H1 (cell line): ENCODE results near the gene GTF2A1. TPM values are rescaled to one million over a fixed set of nuclear protein-coding genes. Genes with fewer than 3 reads are reported as not detected.

ENCODE experiments used
- CTCF ChIA-PET: fragments of 300-600 bp; sonication (Branson Sonifier 250); formaldehyde crosslinking; loops from one replicate; lab custom pipeline; 2021; ENCODE audit not compliant: partially characterized antibody; lab: Charles Lee
- POLR2A ChIA-PET: fragments of 300-600 bp; sonication (Branson Sonifier 250); formaldehyde crosslinking; loops from one replicate; lab custom pipeline; 2021; ENCODE audit warnings: inconsistent platforms; ENCODE audit not compliant: partially characterized antibody; lab: Charles Lee
- DNase-seq, 2 experiments: peaks; one replicate each; pipeline versions ENCODE4 v3.0.0 to v3.0.0-alpha.2; 2010 to 2022; ENCODE audit warnings: low spot score in 2 of 2, low read depth in 1 of 2, mixed read lengths in 1 of 2
- FAIRE-seq: peaks from 2 replicates; lab custom pipeline; 2011; peaks lifted over from hg19 to GRCh38; lab: Jason Lieb, UNC
- H2AFZ ChIP-seq: 2 replicates; pipeline ENCODE4 v1.8.1; 2012; ENCODE audit warnings: low read length, inconsistent platforms
- H2AK5ac ChIP-seq: 2 replicates; pipeline ENCODE4 v1.6.1; 2013; ENCODE audit warnings: low read depth, low read length
- H2BK120ac ChIP-seq: replicated peaks from 2 replicates; pipeline ENCODE3; 2013; ENCODE audit warnings: low read depth, low read length, inconsistent platforms
- H2BK12ac ChIP-seq: 2 replicates; pipeline ENCODE4 v1.6.1; 2013; ENCODE audit warnings: low read depth, low read length
- H2BK15ac ChIP-seq: 2 replicates; pipeline ENCODE4 v1.6.1; 2013; ENCODE audit warnings: low read length
- H2BK20ac ChIP-seq: 2 replicates; pipeline ENCODE4 v1.6.1; 2013; ENCODE audit warnings: low read length
- H2BK5ac ChIP-seq: 2 replicates; pipeline ENCODE4 v1.6.1; 2013; ENCODE audit warnings: low read depth, low read length
- H3K14ac ChIP-seq: 2 replicates; pipeline ENCODE4 v1.6.1; 2013; ENCODE audit warnings: inconsistent platforms; ENCODE audit not compliant: insufficient read length
- H3K18ac ChIP-seq: 2 replicates; pipeline ENCODE4 v1.6.1; 2013; ENCODE audit warnings: low read length; ENCODE audit errors: extremely low read depth
- H3K23ac ChIP-seq: 2 replicates; pipeline ENCODE4 v1.6.1; 2013; ENCODE audit warnings: inconsistent platforms; ENCODE audit not compliant: insufficient read length
- H3K23me2 ChIP-seq: 2 replicates; pipeline ENCODE4 v1.6.1; 2013; ENCODE audit warnings: low read depth, low read length
- H3K27ac ChIP-seq: 2 replicates; pipeline ENCODE4 v1.6.1; 2011; ENCODE audit warnings: low read depth, low read length, inconsistent platforms
- H3K27me3 ChIP-seq, 4 experiments: replicated peaks in 1 of 4; 1 replicate in 1 of 4; 2 replicates in 3 of 4; pipeline versions ENCODE4 v1.6.1 to v1.8.1; 2011 to 2013; ENCODE audit warnings: low read length in 3 of 4, mild to moderate bottlenecking in 3 of 4, inconsistent platforms in 2 of 4, mixed read lengths in 2 of 4, moderate library complexity in 1 of 4; ENCODE audit not compliant: control insufficient read depth in 3 of 4, insufficient read depth in 3 of 4; ENCODE audit errors: extremely low read depth in 1 of 4
- H3K36me3 ChIP-seq, 4 experiments: 2 replicates each; pipeline versions ENCODE4 v1.6.1 to v1.8.1; 2011 to 2013; ENCODE audit warnings: mild to moderate bottlenecking in 4 of 4, low read length in 3 of 4, moderate library complexity in 2 of 4, control low read depth in 1 of 4, inconsistent platforms in 1 of 4; ENCODE audit not compliant: insufficient read depth in 4 of 4, control insufficient read depth in 2 of 4
- H3K4ac ChIP-seq: replicated peaks from 2 replicates; pipeline ENCODE3; 2013; ENCODE audit warnings: low read length, low read depth, mixed read lengths, inconsistent platforms; ENCODE audit not compliant: insufficient read length
- H3K4me1 ChIP-seq, 4 experiments: replicated peaks in 1 of 4; 1 replicate in 1 of 4; 2 replicates in 3 of 4; pipeline versions ENCODE4 v1.6.1 to v1.8.1; 2011 to 2013; ENCODE audit warnings: low read length in 3 of 4, inconsistent platforms in 2 of 4, mixed read lengths in 1 of 4; ENCODE audit not compliant: insufficient read depth in 4 of 4, control insufficient read depth in 3 of 4
- H3K4me2 ChIP-seq, 2 experiments: 2 replicates each; pipeline versions ENCODE4 v1.6.1 to v1.8.1; 2011 to 2013; ENCODE audit warnings: low read depth in 2 of 2, low read length in 2 of 2, control low read depth in 1 of 2, inconsistent platforms in 1 of 2, mild to moderate bottlenecking in 1 of 2; ENCODE audit not compliant: insufficient read depth in 1 of 2
- H3K4me3 ChIP-seq, 4 experiments: fragments of 200-600, 300-600 bp in 1 of 4; sonication (generic), shearing (Covaris generic), sonication (Bioruptor Twin) in 1 of 4; 2 replicates each; pipeline versions ENCODE4 v1.5.1 to v1.8.1; 2011 to 2016; ENCODE audit warnings: low read length in 4 of 4, low read depth in 3 of 4, control low read depth in 2 of 4, inconsistent platforms in 2 of 4, mild to moderate bottlenecking in 2 of 4, mixed read lengths in 1 of 4, moderate library complexity in 1 of 4; ENCODE audit not compliant: insufficient read depth in 2 of 4; ENCODE audit errors: extremely low read depth in 1 of 4
- H3K56ac ChIP-seq: replicated peaks from 2 replicates; pipeline ENCODE3; 2013; ENCODE audit warnings: low read depth, mild to moderate bottlenecking, mixed read lengths, low read length, inconsistent platforms; ENCODE audit not compliant: insufficient read length
- H3K79me1 ChIP-seq: 2 replicates; pipeline ENCODE4 v1.6.1; 2013; ENCODE audit warnings: low read depth, low read length, control low read depth
- H3K79me2 ChIP-seq, 2 experiments: 2 replicates each; pipeline versions ENCODE4 v1.6.1 to v1.8.1; 2012 to 2013; ENCODE audit warnings: low read length in 2 of 2, mild to moderate bottlenecking in 2 of 2, inconsistent platforms in 1 of 2; ENCODE audit not compliant: insufficient read depth in 2 of 2, control insufficient read depth in 1 of 2
- H3K9ac ChIP-seq, 4 experiments: replicated peaks in 1 of 4; 1 replicate in 1 of 4; 2 replicates in 3 of 4; pipeline versions ENCODE4 v1.6.1 to v1.8.1; 2011 to 2013; ENCODE audit warnings: low read depth in 3 of 4, low read length in 3 of 4, control low read depth in 2 of 4, mild to moderate bottlenecking in 2 of 4, moderate library complexity in 2 of 4, inconsistent platforms in 1 of 4; ENCODE audit errors: extremely low read depth in 1 of 4
- H3K9me3 ChIP-seq, 2 experiments: 2 replicates each; pipeline versions ENCODE4 v1.6.1 to v1.8.1; 2012 to 2013; ENCODE audit warnings: mild to moderate bottlenecking in 2 of 2, moderate library complexity in 2 of 2, control low read depth in 1 of 2, inconsistent platforms in 1 of 2, low read depth in 1 of 2, low read length in 1 of 2, mixed read lengths in 1 of 2; ENCODE audit not compliant: insufficient read depth in 2 of 2
- H4K20me1 ChIP-seq, 2 experiments: replicated peaks in 1 of 2; 2 replicates each; pipeline versions ENCODE3 to v1.8.1; 2011 to 2013; ENCODE audit warnings: inconsistent platforms in 2 of 2, low read length in 2 of 2, mild to moderate bottlenecking in 1 of 2; ENCODE audit not compliant: insufficient read depth in 2 of 2, control insufficient read depth in 1 of 2
- H4K5ac ChIP-seq: 2 replicates; pipeline ENCODE4 v1.6.1; 2013; ENCODE audit warnings: low read length, low read depth, mixed read lengths, inconsistent platforms; ENCODE audit not compliant: insufficient read length
- H4K8ac ChIP-seq: 2 replicates; pipeline ENCODE4 v1.8.0; 2013; ENCODE audit warnings: mild to moderate bottlenecking, moderate library complexity, low read length, inconsistent platforms; ENCODE audit not compliant: insufficient read depth; ENCODE audit errors: extremely low read depth
- H4K91ac ChIP-seq: replicated peaks from 2 replicates; pipeline ENCODE3; 2013; ENCODE audit warnings: low read length, mixed read lengths, inconsistent platforms; ENCODE audit not compliant: insufficient read length
- ASH2L ChIP-seq: fragments of 200-600, 300-600 bp; sonication (generic); IDR thresholded peaks from one replicate; pipeline ENCODE4 v1.7.1; 2017; ENCODE audit warnings: low read length
- ATF3 ChIP-seq: IDR thresholded peaks from 2 replicates; pipeline ENCODE4 v1.6.1; 2011; ENCODE audit warnings: low read depth, mild to moderate bottlenecking, low read length; ENCODE audit not compliant: insufficient read depth
- CTBP2 ChIP-seq: IDR thresholded peaks from 2 replicates; pipeline ENCODE4 v1.7.0; 2011; ENCODE audit warnings: borderline replicate concordance, mild to moderate bottlenecking, moderate library complexity, mixed read lengths, low read length; ENCODE audit not compliant: insufficient read depth, insufficient read length
- KDM1A ChIP-seq: fragments of 200-600, 300-600 bp; sonication (generic); IDR thresholded peaks from 2 replicates; pipeline ENCODE4 v1.7.1; 2016; ENCODE audit warnings: mild to moderate bottlenecking, low read length, borderline replicate concordance
- NRF1 ChIP-seq: IDR thresholded peaks from 2 replicates; pipeline ENCODE4 v1.6.1; 2011; ENCODE audit warnings: mild to moderate bottlenecking, low read depth, low read length, improper control_type of control experiment
- SAP30 ChIP-seq: fragments of 300-600 bp; sonication (generic); IDR thresholded peaks from 2 replicates; pipeline ENCODE4 v1.7.1; 2012; ENCODE audit warnings: low read length, moderate library complexity, mild to moderate bottlenecking, inconsistent platforms; ENCODE audit not compliant: insufficient read depth, insufficient replicate concordance
- SIN3A ChIP-seq, 2 experiments: IDR thresholded peaks in 1 of 2; conservative IDR thresholded peaks in 1 of 2; 2 replicates each; pipeline ENCODE4 v1.6.1; 2011 to 2012; ENCODE audit warnings: low read length in 2 of 2, improper control_type of control experiment in 1 of 2, low read depth in 1 of 2, mild to moderate bottlenecking in 1 of 2
- SP4 ChIP-seq: IDR thresholded peaks from 2 replicates; pipeline ENCODE4 v1.6.1; 2012; ENCODE audit warnings: low read length, inconsistent platforms
- TAF1 ChIP-seq: IDR thresholded peaks from 2 replicates; pipeline ENCODE4 v1.6.1; 2011; ENCODE audit warnings: mild to moderate bottlenecking, low read depth, low read length
- TAF7 ChIP-seq: optimal IDR thresholded peaks from 2 replicates; pipeline ENCODE3; 2011; ENCODE audit warnings: low read depth, mild to moderate bottlenecking, inconsistent platforms, low read length, moderate library complexity, borderline replicate concordance
- USF2 ChIP-seq: IDR thresholded peaks from 2 replicates; pipeline ENCODE4 v1.6.1; 2011; ENCODE audit warnings: low read length, improper control_type of control experiment
- WGBS, 2 experiments: shearing (Covaris generic) in 1 of 2; methylation state at CpG; one replicate each; pipeline versions ENCODE4 v1.1.6 to v1.1.7; 2013 to 2015; ENCODE audit warnings: low lambda C conversion rate in 2 of 2, mixed read lengths in 2 of 2, inconsistent platforms in 1 of 2, low coverage in 1 of 2, missing lambda C conversion rate in 1 of 2; ENCODE audit not compliant: insufficient replicate concordance in 2 of 2, insufficient coverage in 1 of 2, insufficient read length in 1 of 2; ENCODE audit errors: extremely low coverage in 1 of 2, missing lambda C conversion rate in 1 of 2; 5-methylcytosine and 5-hydroxymethylcytosine counted together
- polyA plus RNA-seq, 7 experiments: library from polyadenylated mRNA; depleted of rRNA in 3 of 7; stranded (reverse) in 5 of 7; unstranded in 2 of 7; fragments of >200 nt in 5 of 7; fragments of 200-250 nt in 2 of 7; gene quantifications; 1 replicate in 5 of 7; 2 replicates in 1 of 7; 4 replicates in 1 of 7; pipeline versions ENCODE4 v1.2.1 to v1.2.3, GENCODE V29; 2011 to 2013; ENCODE audit warnings: missing spikeins in 2 of 7, mixed read lengths in 2 of 7
- total RNA-seq: library from RNA; stranded (reverse); fragmentation: NEBNext Ultra II Directional; extraction: Animal tissue kit (Norgen Biotek cat#: 25700); gene quantifications from 2 replicates; pipeline ENCODE4 v1.2.1, GENCODE V29; 2021

The GTF2A1 gene
- total and polyA plus RNA-seq, 2 of the 8 experiments (the other 6 are each of a cell fraction or from before 2014, with no cell fraction given): 24.1 to 57.8 TPM

- POLR2A ChIA-PET: no interaction called here
- H3K4me1 ChIP-seq: peaks cover 0 to 8% (median 0%) of the 10 kb centered on the region in 4 experiments; a peak in 1 of 7 replicates
- no peak overlapping the region for H2BK120ac ChIP-seq
- H4K20me1 ChIP-seq: no peaks in the 10 kb centered on the region
- H2BK20ac ChIP-seq: no peak overlapping the region
- H2BK12ac ChIP-seq: no peak overlapping the region
- H4K5ac ChIP-seq: no peak overlapping the region
- H3K23me2 ChIP-seq: no peaks in the 10 kb centered on the region
- H2AFZ ChIP-seq: no peak overlapping the region
- CTCF ChIA-PET: interaction anchor here (1.1 to 20.7 kb wide), 5 partner anchors 10 to 200 kb away, joined by 3 to 426 read pairs (median 7); no protein-coding TSS in a partner anchor
- no peak overlapping the region for H3K14ac ChIP-seq
- no peaks in the 10 kb centered on the region for H3K79me2 ChIP-seq
- no peak overlapping the region for H3K18ac ChIP-seq
- H4K8ac ChIP-seq: no peak overlapping the region
- no peak overlapping the region for H3K27ac ChIP-seq
- H2BK15ac ChIP-seq: no peak overlapping the region
- H3K9ac ChIP-seq: no peak overlapping the region
- H2BK5ac ChIP-seq: no peak overlapping the region
- H3K27me3 ChIP-seq: no peaks in the 10 kb centered on the region
- DNase-seq (no peak), FAIRE-seq (no peak)
- H3K4me2 ChIP-seq: no peak overlapping the region
- no peak overlapping the region for H3K4me3 ChIP-seq
- no peak overlapping the region for H4K91ac ChIP-seq
- WGBS, 2 experiments: 83% methylated on average over 4 of the region's 4 CpGs; no CpG with 5 or more reads in 1 of the 2 experiments
- H3K79me1 ChIP-seq: no peaks in the 10 kb centered on the region
- H3K23ac ChIP-seq: no peak overlapping the region
- no peak overlapping the region for H3K4ac ChIP-seq
- H3K9me3 ChIP-seq: no peaks in the 10 kb centered on the region
- no peak overlapping the region for H3K56ac ChIP-seq
- H3K36me3 ChIP-seq: peaks cover 0 to 14% (median 0%) of the 10 kb centered on the region in 4 experiments; a peak in 3 of 8 replicates
- no peak overlapping the region for H2AK5ac ChIP-seq
- no peak for TF ChIP-seq SIN3A (conservative IDR thresholded peaks at IDR 0.05 in 1 of 2, IDR thresholded peaks at IDR 0.05 in 1 of 2; ENCODE audit: low read depth in 1 of 2, low read length in 2 of 2)
- TF ChIP-seq NRF1: no peak
- no peak for TF ChIP-seq SAP30
- no peak for TF ChIP-seq CTBP2
- TF ChIP-seq TAF7: no peak
- no peak for TF ChIP-seq TAF1
- TF ChIP-seq ATF3: no peak
- TF ChIP-seq ASH2L: no peak
- no peak for TF ChIP-seq SP4
- TF ChIP-seq USF2: no peak
- no peak for TF ChIP-seq KDM1A
These were observed 43.1 kb upstream of the GTF2A1 start for GRCh38 chr14:81263777-81264410.
